HG03159 (cell line): ENCODE measurements around the gene TP63.
A peak's percentile ranks its signal among the peaks of the same experiment; 100 is the strongest.
"Not testable (repeated sequence)": the region's sequence is repeated elsewhere in the genome, so short reads cannot be mapped to it uniquely, and the experiment has no call there.

Experiments used
- ATAC-seq: cut with Tn5 transposase; IDR thresholded peaks from one replicate; pipeline ENCODE4 v1.9.1; 2021; ENCODE audit warnings: mild to moderate bottlenecking, moderate library complexity; ENCODE audit not compliant: unreplicated experiment

TP63 gene

GRCh38 chr3:189631373-189631408, at the start of gene TP63:
TSS of gene TP63 (plus strand) at chr3:189631389. CDS start at chr3:189631516, 127 bp downstream.
- no peak for ATAC-seq

GRCh38 chr3:189582179-189582578, 49.0 kb upstream of the TP63 start:
- no peak for ATAC-seq

GRCh38 chr3:189584645-189585044, 46.5 kb upstream of the TP63 start:
- ATAC-seq, result no peak

GRCh38 chr3:189586941-189587663, 44.1 kb upstream of the TP63 start:
- ATAC-seq, result peak; percentile 60

GRCh38 chr3:189587664-189588040, 43.5 kb upstream of the TP63 start:
- ATAC-seq, result no peak

GRCh38 chr3:189588070-189588469, 43.1 kb upstream of the TP63 start:
- ATAC-seq, result no peak

GRCh38 chr3:189588475-189589178, 42.6 kb upstream of the TP63 start:
- ATAC-seq, result no peak

GRCh38 chr3:189589179-189589569, 42.0 kb upstream of the TP63 start:
- ATAC-seq, result no peak

- no peak for ATAC-seq
These were observed 41.0 kb upstream of the TP63 start for GRCh38 chr3:189590223-189590622.

GRCh38 chr3:189593581-189593980, 37.6 kb upstream of the TP63 start:
- no peak for ATAC-seq

GRCh38 chr3:189596078-189596979, 34.9 kb upstream of the TP63 start:
- ATAC-seq, result not testable (repeated sequence)

GRCh38 chr3:189597918-189598317, 33.3 kb upstream of the TP63 start:
- ATAC-seq, result no peak

- ATAC-seq, result no peak
These were observed 32.5 kb upstream of the TP63 start for GRCh38 chr3:189598530-189599225.

- no peak for ATAC-seq
These were observed 28.7 kb upstream of the TP63 start for GRCh38 chr3:189602471-189602870.

- no peak for ATAC-seq
These were observed 25.5 kb upstream of the TP63 start for GRCh38 chr3:189605717-189606116.

GRCh38 chr3:189606774-189607173, 24.4 kb upstream of the TP63 start:
- no peak for ATAC-seq

- ATAC-seq, result not testable (repeated sequence)
These were observed 18.5 kb upstream of the TP63 start for GRCh38 chr3:189612641-189613040.

- ATAC-seq, result no peak
These were observed 18.1 kb upstream of the TP63 start for GRCh38 chr3:189613122-189613521.

GRCh38 chr3:189621948-189622603, 9.1 kb upstream of the TP63 start:
- ATAC-seq, result no peak

GRCh38 chr3:189622629-189623028, 8.6 kb upstream of the TP63 start:
- no peak for ATAC-seq

GRCh38 chr3:189624130-189624529, 7.1 kb upstream of the TP63 start:
- ATAC-seq, result no peak
